ENCODE results near the gene AKAP8. TPM values are rescaled to one million over a fixed set of nuclear protein-coding genes. Genes with fewer than 3 reads are reported as not detected.

Gene AKAP8
- total RNA-seq, result 10.7 and 12.6 TPM in 2 replicates

GRCh38 chr19:15379083-15379998, at the start of gene AKAP8:
TSS of gene AKAP8 (minus strand) at chr19:15379787. CDS start at chr19:15379731, 56 bp downstream.

GRCh38 chr19:15418579-15419412, 39.2 kb upstream of the AKAP8 start, which contains the start of gene AKAP8L:
TSS of gene AKAP8L (minus strand) at chr19:15418988. CDS start at chr19:15418923, 65 bp downstream.

GRCh38 chr19:15332311-15332996, 47.1 kb downstream of the AKAP8 start, which contains the start of gene BRD4:
TSS of gene BRD4 (minus strand) at chr19:15332539. CDS start at chr19:15273099, 59,440 bp downstream.

Other genes starting within 250 kb of the AKAP8 start
- 143 and 213 TPM in 2 replicates for gene NOTCH3, start 178.8 kb downstream of the AKAP8 start, total RNA-seq
- gene EPHX3, start 147.3 kb downstream of the AKAP8 start, total RNA-seq, result not detected in 2 replicates
- 12.8 and 18.6 TPM in 2 replicates for gene BRD4, start 47.2 kb downstream of the AKAP8 start, total RNA-seq
- 47.8 and 68.0 TPM in 2 replicates for gene AKAP8L, start 39.2 kb upstream of the AKAP8 start, total RNA-seq
- gene WIZ, start 70.2 kb upstream of the AKAP8 start, total RNA-seq, result 27.5 and 34.1 TPM in 2 replicates
- 0.16 TPM in 1 of 2 replicates, not detected in the other for gene RASAL3, start 84.8 kb upstream of the AKAP8 start, total RNA-seq
- gene PGLYRP2, start 99.7 kb upstream of the AKAP8 start, total RNA-seq, result not detected in 2 replicates
- not detected in 2 replicates for gene CYP4F22, start 128.7 kb upstream of the AKAP8 start, total RNA-seq
- gene CYP4F8, start 235.4 kb upstream of the AKAP8 start, total RNA-seq, result not detected in 2 replicates